Brain microvascular endothelial cell (primary cell): ENCODE results near the gene ADGRD1.

Experiments
- DNase-seq: peaks from one replicate; pipeline ENCODE4 v3.0.0-alpha.2; 2020
- H3K27ac ChIP-seq: fragments of 250-450 bp; sonication (Bioruptor Pico); 2 replicates; pipeline ENCODE4 v1.5.1; 2020; ENCODE audit warnings: mild to moderate bottlenecking, moderate library complexity
- H3K27me3 ChIP-seq: fragments of 250-450 bp; sonication (Bioruptor Pico); replicated peaks from 2 replicates; pipeline ENCODE4 v1.5.1; 2020; ENCODE audit warnings: mild to moderate bottlenecking
- H3K36me3 ChIP-seq: fragments of 250-450 bp; sonication (Bioruptor Pico); replicated peaks from 2 replicates; pipeline ENCODE4 v1.5.1; 2020; ENCODE audit warnings: mild to moderate bottlenecking
- H3K4me3 ChIP-seq: 2 replicates; pipeline ENCODE4 v1.5.1; 2011; ENCODE audit warnings: low read depth, mild to moderate bottlenecking, control low read depth, low read length, moderate library complexity
- CTCF ChIP-seq: IDR thresholded peaks from 2 replicates; pipeline ENCODE4 v1.5.1; 2011; ENCODE audit warnings: low read depth, mild to moderate bottlenecking, moderate library complexity, low read length, control low read depth, inconsistent platforms; ENCODE audit errors: missing control alignments
- in situ Hi-C: cut with HindIII; loops from 2 replicates; pipeline ENCODE4 v1.10.0; 2017; ENCODE audit warnings: low sequenced_read_pairs, low pct_ligation_motif_present

Gene ADGRD1

GRCh38 chr12:131176926-131177325, 223.2 kb downstream of the ADGRD1 start:
- no peak overlapping the region for H3K4me3 ChIP-seq
- no peaks in the 10 kb centered on the region for H3K27me3 ChIP-seq
- no peak for TF ChIP-seq CTCF
- H3K36me3 ChIP-seq = no peaks in the 10 kb centered on the region
- in situ Hi-C loops = no loop called here
- H3K27ac ChIP-seq = no peak overlapping the region
- DNase-seq = no peak

GRCh38 chr12:131177599-131177998, 223.9 kb downstream of the ADGRD1 start:
- no peak for TF ChIP-seq CTCF
- in situ Hi-C loops = no loop called here
- Histone ChIP-seq H3K27me3 (no peaks in the 10 kb centered on the region), H3K36me3 (no peaks in the 10 kb centered on the region), H3K4me3 (no peak overlapping the region), H3K27ac (no peak overlapping the region)
- no peak for DNase-seq

GRCh38 chr12:131187602-131188001, 233.9 kb downstream of the ADGRD1 start:
- DNase-seq = no peak
- Histone ChIP-seq H3K4me3 (no peak overlapping the region), H3K27me3 (no peaks in the 10 kb centered on the region), H3K27ac (no peak overlapping the region), H3K36me3 (no peaks in the 10 kb centered on the region)
- in situ Hi-C loops = no loop called here
- no peak for TF ChIP-seq CTCF

GRCh38 chr12:131188131-131189050, 234.7 kb downstream of the ADGRD1 start:
- in situ Hi-C loops = no loop called here
- no peak for DNase-seq
- H3K36me3 ChIP-seq = no peaks in the 10 kb centered on the region
- H3K27me3 ChIP-seq = no peaks in the 10 kb centered on the region
- H3K4me3 ChIP-seq = no peak overlapping the region
- TF ChIP-seq CTCF = no peak
- no peak overlapping the region for H3K27ac ChIP-seq

GRCh38 chr12:131189781-131190180, 236.1 kb downstream of the ADGRD1 start:
- no peaks in the 10 kb centered on the region for H3K36me3 ChIP-seq
- no peak for DNase-seq
- TF ChIP-seq CTCF = no peak
- no peak overlapping the region for H3K27ac ChIP-seq
- in situ Hi-C loops = no loop called here
- no peak overlapping the region for H3K4me3 ChIP-seq
- H3K27me3 ChIP-seq = no peaks in the 10 kb centered on the region
